ENCODE measurements around the gene GGCT.
"Not testable (repeated sequence)": the region's sequence is repeated elsewhere in the genome, so short reads cannot be mapped to it uniquely, and the experiment has no call there.

GGCT gene

GRCh38 chr7:30503274-30504212 is 1.1 kb downstream of the GGCT start:
- H3K27ac ChIP-seq (ENCODE audit: low read depth, low read length), result no peak overlapping the region
- peak overlapping the region; percentile 90 for H3K9ac ChIP-seq (ENCODE audit: low read length)
- H3K27me3 ChIP-seq (ENCODE audit: control insufficient read depth, insufficient read depth, low read length), result no peaks in the 10 kb centered on the region
- peaks cover 25% of the 10 kb centered on the region for H3K36me3 ChIP-seq (ENCODE audit: control insufficient read depth, insufficient read depth, low read length)
- H3K4me1 ChIP-seq (ENCODE audit: control insufficient read depth, insufficient read depth, low read length), result peaks cover 8% of the 10 kb centered on the region
- peaks cover 5% of the 10 kb centered on the region; the same call in 1 of the 2 replicates for H3K9me3 ChIP-seq (ENCODE audit: control insufficient read depth, insufficient read depth, low read depth, low read length)
- H3K4me3 ChIP-seq (ENCODE audit: low read depth, low read length), result peak overlapping the region; percentile 95

GRCh38 chr7:30502470-30503251 is 2.0 kb downstream of the GGCT start:
- H3K27ac ChIP-seq (ENCODE audit: low read depth, low read length), result no peak overlapping the region
- no peaks in the 10 kb centered on the region for H3K27me3 ChIP-seq (ENCODE audit: control insufficient read depth, insufficient read depth, low read length)
- H3K9ac ChIP-seq (ENCODE audit: low read length), result no peak overlapping the region
- H3K9me3 ChIP-seq (ENCODE audit: control insufficient read depth, insufficient read depth, low read depth, low read length), result no peaks in the 10 kb centered on the region
- peaks cover 8% of the 10 kb centered on the region for H3K4me1 ChIP-seq (ENCODE audit: control insufficient read depth, insufficient read depth, low read length)
- H3K36me3 ChIP-seq (ENCODE audit: control insufficient read depth, insufficient read depth, low read length), result peaks cover 30% of the 10 kb centered on the region
- H3K4me3 ChIP-seq (ENCODE audit: low read depth, low read length), result peak overlapping the region; percentile 95; the same call in 1 of the 2 replicates

GRCh38 chr7:30501264-30501663 is 3.4 kb downstream of the GGCT start:
- no peak overlapping the region for H3K27ac ChIP-seq (ENCODE audit: low read depth, low read length)
- peaks cover 8% of the 10 kb centered on the region for H3K4me1 ChIP-seq (ENCODE audit: control insufficient read depth, insufficient read depth, low read length)
- H3K9me3 ChIP-seq (ENCODE audit: control insufficient read depth, insufficient read depth, low read depth, low read length), result no peaks in the 10 kb centered on the region
- no peak overlapping the region for H3K4me3 ChIP-seq (ENCODE audit: low read depth, low read length)
- no peaks in the 10 kb centered on the region for H3K27me3 ChIP-seq (ENCODE audit: control insufficient read depth, insufficient read depth, low read length)
- no peak overlapping the region for H3K9ac ChIP-seq (ENCODE audit: low read length)
- H3K36me3 ChIP-seq (ENCODE audit: control insufficient read depth, insufficient read depth, low read length), result peaks cover 43% of the 10 kb centered on the region

GRCh38 chr7:30493228-30493627 is 11.4 kb downstream of the GGCT start:
- Histone ChIP-seq H3K9me3 (ENCODE audit: control insufficient read depth, insufficient read depth, low read depth, low read length) (peaks cover 34% of the 10 kb centered on the region), H3K4me1 (ENCODE audit: control insufficient read depth, insufficient read depth, low read length) (no peaks in the 10 kb centered on the region), H3K27me3 (ENCODE audit: control insufficient read depth, insufficient read depth, low read length) (no peaks in the 10 kb centered on the region), H3K9ac (ENCODE audit: low read length) (no peak overlapping the region), H3K4me3 (ENCODE audit: low read depth, low read length) (no peak overlapping the region), H3K27ac (ENCODE audit: low read depth, low read length) (no peak overlapping the region), H3K36me3 (ENCODE audit: control insufficient read depth, insufficient read depth, low read length) (peaks cover 25% of the 10 kb centered on the region)

GRCh38 chr7:30491417-30491816 is 13.2 kb downstream of the GGCT start:
- no peak overlapping the region for H3K4me3 ChIP-seq (ENCODE audit: low read depth, low read length)
- H3K9ac ChIP-seq (ENCODE audit: low read length), result no peak overlapping the region
- no peak overlapping the region for H3K27ac ChIP-seq (ENCODE audit: low read depth, low read length)
- H3K4me1 ChIP-seq (ENCODE audit: control insufficient read depth, insufficient read depth, low read length), result no peaks in the 10 kb centered on the region
- H3K27me3 ChIP-seq (ENCODE audit: control insufficient read depth, insufficient read depth, low read length), result no peaks in the 10 kb centered on the region
- peaks cover 12% of the 10 kb centered on the region for H3K36me3 ChIP-seq (ENCODE audit: control insufficient read depth, insufficient read depth, low read length)
- H3K9me3 ChIP-seq (ENCODE audit: control insufficient read depth, insufficient read depth, low read depth, low read length), result peaks cover 34% of the 10 kb centered on the region

- Histone ChIP-seq H3K36me3 (ENCODE audit: control insufficient read depth, insufficient read depth, low read length) (peaks cover 4% of the 10 kb centered on the region; the same call in 1 of the 2 replicates), H3K4me1 (ENCODE audit: control insufficient read depth, insufficient read depth, low read length) (peaks cover 5% of the 10 kb centered on the region; the same call in 1 of the 2 replicates), H3K9ac (ENCODE audit: low read length) (no peak overlapping the region), H3K27ac (ENCODE audit: low read depth, low read length) (no peak overlapping the region), H3K27me3 (ENCODE audit: control insufficient read depth, insufficient read depth, low read length) (no peaks in the 10 kb centered on the region), H3K9me3 (ENCODE audit: control insufficient read depth, insufficient read depth, low read depth, low read length) (peaks cover 23% of the 10 kb centered on the region), H3K4me3 (ENCODE audit: low read depth, low read length) (no peak overlapping the region)
Observed at GRCh38 chr7:30487371-30487770, 17.3 kb downstream of the GGCT start.

GRCh38 chr7:30485667-30486066 is 19.0 kb downstream of the GGCT start:
- peaks cover 11% of the 10 kb centered on the region; the same call in 1 of the 2 replicates for H3K4me1 ChIP-seq (ENCODE audit: control insufficient read depth, insufficient read depth, low read length)
- H3K27me3 ChIP-seq (ENCODE audit: control insufficient read depth, insufficient read depth, low read length), result no peaks in the 10 kb centered on the region
- peaks cover 9% of the 10 kb centered on the region; the same call in 1 of the 2 replicates for H3K9me3 ChIP-seq (ENCODE audit: control insufficient read depth, insufficient read depth, low read depth, low read length)
- no peak overlapping the region for H3K4me3 ChIP-seq (ENCODE audit: low read depth, low read length)
- peaks cover 4% of the 10 kb centered on the region; the same call in 1 of the 2 replicates for H3K36me3 ChIP-seq (ENCODE audit: control insufficient read depth, insufficient read depth, low read length)
- no peak overlapping the region for H3K27ac ChIP-seq (ENCODE audit: low read depth, low read length)
- H3K9ac ChIP-seq (ENCODE audit: low read length), result no peak overlapping the region

GRCh38 chr7:30481416-30481815 is 23.2 kb downstream of the GGCT start:
- H3K27ac ChIP-seq (ENCODE audit: low read depth, low read length); H3K9me3 ChIP-seq (ENCODE audit: control insufficient read depth, insufficient read depth, low read depth, low read length); H3K27me3 ChIP-seq (ENCODE audit: control insufficient read depth, insufficient read depth, low read length); H3K36me3 ChIP-seq (ENCODE audit: control insufficient read depth, insufficient read depth, low read length); H3K9ac ChIP-seq (ENCODE audit: low read length); H3K4me3 ChIP-seq (ENCODE audit: low read depth, low read length): not testable (repeated sequence)
- peaks cover 29% of the 10 kb centered on the region for H3K4me1 ChIP-seq (ENCODE audit: control insufficient read depth, insufficient read depth, low read length)

- H3K27ac ChIP-seq (ENCODE audit: low read depth, low read length), result peak overlapping the region; percentile 90; the same call in 1 of the 2 replicates
- H3K9ac ChIP-seq (ENCODE audit: low read length), result peak overlapping the region; percentile 89
- peaks cover 2% of the 10 kb centered on the region; the same call in 1 of the 2 replicates for H3K27me3 ChIP-seq (ENCODE audit: control insufficient read depth, insufficient read depth, low read length)
- H3K36me3 ChIP-seq (ENCODE audit: control insufficient read depth, insufficient read depth, low read length), result no peaks in the 10 kb centered on the region; the same call in 1 of the 2 replicates
- H3K9me3 ChIP-seq (ENCODE audit: control insufficient read depth, insufficient read depth, low read depth, low read length), result no peaks in the 10 kb centered on the region; the same call in 1 of the 2 replicates
- H3K4me3 ChIP-seq (ENCODE audit: low read depth, low read length), result peak overlapping the region; percentile 65
- peaks cover 24% of the 10 kb centered on the region for H3K4me1 ChIP-seq (ENCODE audit: control insufficient read depth, insufficient read depth, low read length)
Observed at GRCh38 chr7:30479202-30480120, 25.2 kb downstream of the GGCT start.
